PC-9 (cell line): ENCODE measurements around the gene GAB2.

ENCODE experiments used
- EZH2 ChIP-seq: fragments of 200-600 bp; sonication (generic); IDR thresholded peaks from 2 replicates; pipeline ENCODE4 v1.8.0; 2017; ENCODE audit warnings: antibody characterized with exemption, low read depth
- TF ChIP-seq, protein P1 (sequence below): fragments of 200-600 bp; sonication (generic); conservative IDR thresholded peaks from 2 replicates; pipeline ENCODE4 v1.6.1; 2017; ENCODE audit warnings: mixed run types, antibody characterized with exemption, mild to moderate bottlenecking, moderate library complexity

DNA sequence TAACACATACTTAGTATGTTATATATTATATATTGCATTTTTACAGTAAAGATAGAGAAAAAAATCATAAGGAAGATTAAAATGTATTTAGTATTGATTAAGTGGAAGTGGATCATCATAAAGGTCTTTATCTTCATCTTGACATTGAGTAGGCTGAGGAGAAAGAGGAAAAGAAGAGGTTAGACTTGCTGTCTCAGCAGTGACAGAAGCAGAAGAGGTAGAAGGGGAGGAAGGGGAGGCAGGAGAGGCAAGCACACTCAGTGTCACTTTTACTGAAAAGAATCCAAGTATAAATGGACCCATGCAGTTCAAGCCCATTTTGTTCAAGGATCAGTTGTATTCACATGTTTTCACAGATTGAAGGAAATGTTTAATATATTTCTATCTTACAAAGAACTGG, 69.7 kb downstream of the GAB2 start:
- TF ChIP-seq, protein P1, sequence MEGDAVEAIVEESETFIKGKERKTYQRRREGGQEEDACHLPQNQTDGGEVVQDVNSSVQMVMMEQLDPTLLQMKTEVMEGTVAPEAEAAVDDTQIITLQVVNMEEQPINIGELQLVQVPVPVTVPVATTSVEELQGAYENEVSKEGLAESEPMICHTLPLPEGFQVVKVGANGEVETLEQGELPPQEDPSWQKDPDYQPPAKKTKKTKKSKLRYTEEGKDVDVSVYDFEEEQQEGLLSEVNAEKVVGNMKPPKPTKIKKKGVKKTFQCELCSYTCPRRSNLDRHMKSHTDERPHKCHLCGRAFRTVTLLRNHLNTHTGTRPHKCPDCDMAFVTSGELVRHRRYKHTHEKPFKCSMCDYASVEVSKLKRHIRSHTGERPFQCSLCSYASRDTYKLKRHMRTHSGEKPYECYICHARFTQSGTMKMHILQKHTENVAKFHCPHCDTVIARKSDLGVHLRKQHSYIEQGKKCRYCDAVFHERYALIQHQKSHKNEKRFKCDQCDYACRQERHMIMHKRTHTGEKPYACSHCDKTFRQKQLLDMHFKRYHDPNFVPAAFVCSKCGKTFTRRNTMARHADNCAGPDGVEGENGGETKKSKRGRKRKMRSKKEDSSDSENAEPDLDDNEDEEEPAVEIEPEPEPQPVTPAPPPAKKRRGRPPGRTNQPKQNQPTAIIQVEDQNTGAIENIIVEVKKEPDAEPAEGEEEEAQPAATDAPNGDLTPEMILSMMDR = no peak
- no peak for TF ChIP-seq EZH2
